ENCODE results near the gene DNAH1. TPM values are rescaled to one million over a fixed set of nuclear protein-coding genes. Genes with fewer than 3 reads are reported as not detected.

The DNAH1 gene
- total and polyA plus RNA-seq, 2 of the 13 experiments (the other 11 are each of a cell fraction or from before 2014, with no cell fraction given): 0.64 to 3.5 TPM

GRCh38 chr3:52349131-52349530, 33.0 kb downstream of the DNAH1 start (continued):
- TF ChIP-seq DNMT3B (CRISPR knock-in tag; conservative IDR thresholded peaks at IDR 0.05) (no peak), PATZ1 (CRISPR knock-in tag; IDR thresholded peaks at IDR 0.05) (no peak)

- Histone ChIP-seq H3K27ac (ENCODE audit: extremely low read length, insufficient read depth, low read length) (no peak overlapping the region), H3K4me3 (replicated peaks in 1 of 3; ENCODE audit: insufficient read depth in 1 of 3, low read depth in 2 of 3, low read length in 3 of 3) (no peak overlapping the region), H3K27me3 (ENCODE audit: control insufficient read depth in 1 of 2, insufficient read depth in 2 of 2, low read length in 2 of 2) (no peaks in the 10 kb centered on the region), H3K4me2 (ENCODE audit: low read depth, low read length) (no peak overlapping the region), H3K79me2 (ENCODE audit: insufficient read depth, low read length) (no peaks in the 10 kb centered on the region), H3K4me1 (ENCODE audit: insufficient read depth, low read length) (no peaks in the 10 kb centered on the region), H2AFZ (ENCODE audit: low read length) (no peak overlapping the region), H4K20me1 (ENCODE audit: insufficient read depth, low read length) (no peaks in the 10 kb centered on the region), H3K9ac (ENCODE audit: insufficient read depth, low read depth, low read length) (no peak overlapping the region), H3K9me3 (ENCODE audit: low read length) (no peaks in the 10 kb centered on the region), H3K36me3 (replicated peaks in 1 of 2; ENCODE audit: control insufficient read depth in 1 of 2, insufficient read depth in 2 of 2, low read length in 2 of 2) (no peaks in the 10 kb centered on the region)
- no peak for FAIRE-seq
- DNase-seq (ENCODE audit: low spot score): no peak
- 79% methylated on average over 18 of the region's 19 CpGs for WGBS (ENCODE audit: low lambda C conversion rate)
- no peak for ATAC-seq
- ChIA-PET POLR2A (no interaction called here), CTCF (ENCODE audit: low intra/inter-chr PET ratio, low total read pairs) (no interaction called here)
- intact Hi-C loops (cut with micrococcal nuclease; ENCODE audit: unreplicated experiment): no loop called here
- in situ Hi-C loops (cut with HindIII; ENCODE audit: extremely low pct_ligation_motif_present, low pct_unique_long_range_greater_than_20kb): loop anchor here (5.0 kb wide), 1 partner anchor 58 kb away; no protein-coding TSS in a partner anchor
- no TSS peak for BruUV-seq (replicated peaks)
- no peak for TF ChIP-seq ZSCAN9 (CRISPR knock-in tag; IDR thresholded peaks at IDR 0.05; ENCODE audit: borderline replicate concordance)
- no peak for TF ChIP-seq ZNF512B (CRISPR knock-in tag; IDR thresholded peaks at IDR 0.05; ENCODE audit: borderline replicate concordance)
- no peak for TF ChIP-seq MXI1 (IDR thresholded peaks at IDR 0.05; ENCODE audit: borderline replicate concordance, low read depth, low read length)
- TF ChIP-seq TBP (CRISPR knock-in tag; IDR thresholded peaks at IDR 0.05): no peak
- no peak for TF ChIP-seq REL (CRISPR knock-in tag; conservative IDR thresholded peaks at IDR 0.05)
- TF ChIP-seq LCORL (IDR thresholded peaks at IDR 0.05): no peak
- no peak for TF ChIP-seq LCORL (CRISPR knock-in tag; IDR thresholded peaks at IDR 0.05)
- TF ChIP-seq ZSCAN30 (CRISPR knock-in tag; IDR thresholded peaks at IDR 0.05): no peak
- TF ChIP-seq ZNF576 (CRISPR knock-in tag; IDR thresholded peaks at IDR 0.05): no peak
- no peak for TF ChIP-seq ARNT (IDR thresholded peaks at IDR 0.05)
- TF ChIP-seq MZF1 (CRISPR knock-in tag; IDR thresholded peaks at IDR 0.05; ENCODE audit: borderline replicate concordance): no peak
- TF ChIP-seq SOX6 (IDR thresholded peaks at IDR 0.05): no peak
- TF ChIP-seq SOX6 (CRISPR knock-in tag; IDR thresholded peaks at IDR 0.05): no peak
- no peak for TF ChIP-seq HNRNPK (IDR thresholded peaks at IDR 0.05; ENCODE audit: low read depth, low read length, poor library complexity, severe bottlenecking)
- TF ChIP-seq ZNF160 (CRISPR knock-in tag; IDR thresholded peaks at IDR 0.05): no peak
- no peak for TF ChIP-seq ZNF709 (CRISPR knock-in tag; IDR thresholded peaks at IDR 0.05)
- TF ChIP-seq ZBTB20 (CRISPR knock-in tag; IDR thresholded peaks at IDR 0.05; ENCODE audit: borderline replicate concordance, low read depth): no peak
Observed at GRCh38 chr3:52349611-52350395, 33.7 kb downstream of the DNAH1 start.
